Measurements from ENCODE around the gene HJURP. TPM values are rescaled to one million over a fixed set of nuclear protein-coding genes. Genes with fewer than 3 reads are reported as not detected.
A peak's percentile ranks its signal among the peaks of the same experiment; 100 is the strongest.

Gene HJURP
- total RNA-seq, 1 donor from 2014 or later = 23.1 TPM

DNA sequence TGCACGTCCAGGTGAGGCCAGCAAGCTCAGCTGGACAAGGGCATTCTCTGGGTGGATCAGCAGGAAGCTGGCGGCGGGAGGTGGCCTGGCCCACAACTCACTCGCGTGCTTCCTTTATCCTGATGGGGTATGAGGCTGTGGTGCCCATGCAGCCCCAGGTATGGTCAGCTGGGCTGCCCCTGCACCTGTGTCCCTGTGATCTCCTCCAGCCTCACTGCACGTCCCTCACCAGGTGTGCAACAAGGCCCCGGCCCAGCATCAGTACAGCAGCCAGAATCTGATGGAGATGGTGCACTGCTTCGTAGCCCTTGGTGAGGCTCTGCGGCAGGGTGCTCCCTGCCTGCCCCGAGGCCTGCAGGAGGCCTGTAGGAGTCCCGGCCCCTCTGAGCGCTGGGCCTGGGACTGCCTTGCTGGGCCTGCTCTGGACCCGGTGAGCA, 58.6 kb downstream of the HJURP start:
- peak; percentile 6 for DNase-seq (ENCODE audit: low spot score, unreplicated experiment)
- no peak overlapping the region for H3K4me3 Mint-ChIP-seq (ENCODE audit: low read depth)

DNA sequence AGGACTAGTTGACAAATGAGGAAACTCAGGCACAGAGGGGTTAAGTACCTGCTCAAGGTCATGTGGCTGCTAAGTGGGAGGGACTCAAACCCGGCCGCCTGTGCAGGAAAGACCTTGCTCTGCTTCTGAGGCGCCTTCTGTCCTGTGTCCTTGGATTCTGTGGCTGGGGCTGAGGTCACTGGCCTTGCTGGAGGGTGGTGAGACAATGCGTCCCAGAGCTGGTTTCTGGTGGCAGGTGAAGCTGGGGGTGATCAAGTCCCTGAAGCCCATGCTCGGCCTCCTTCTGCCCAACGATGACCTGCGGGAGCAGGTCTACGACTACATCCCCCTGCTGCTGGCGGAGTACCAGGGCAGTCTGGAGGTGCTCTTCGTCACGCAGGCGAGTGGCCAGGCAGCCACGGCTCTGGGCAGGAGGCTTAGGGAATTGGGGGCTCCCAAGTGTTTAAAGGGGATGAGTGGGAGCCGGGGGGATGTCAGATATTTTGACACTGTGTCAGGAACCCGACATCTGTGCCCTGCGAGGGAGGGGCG, 60.1 kb downstream of the HJURP start:
- Mint-ChIP-seq H3K4me1 (ENCODE audit: low read depth) (no peaks in the 10 kb centered on the region), H3K27me3 (peaks cover 14% of the 10 kb centered on the region), H3K36me3 (ENCODE audit: insufficient read depth) (no peaks in the 10 kb centered on the region), H3K9me3 (ENCODE audit: low read depth) (no peaks in the 10 kb centered on the region), H3K27ac (no peak overlapping the region), H3K4me3 (ENCODE audit: low read depth) (no peak overlapping the region)
- no peak for DNase-seq (ENCODE audit: low spot score, unreplicated experiment)
- no peak for TF ChIP-seq CTCF (IDR thresholded peaks at IDR 0.05; ENCODE audit: unreplicated experiment)

More for the DNA sequence above, 58.6 kb downstream of the HJURP start:
- Mint-ChIP-seq H3K36me3 (ENCODE audit: insufficient read depth) (no peaks in the 10 kb centered on the region), H3K4me1 (ENCODE audit: low read depth) (no peaks in the 10 kb centered on the region), H3K27me3 (peaks cover 17% of the 10 kb centered on the region), H3K27ac (no peak overlapping the region), H3K9me3 (ENCODE audit: low read depth) (peaks cover 5% of the 10 kb centered on the region)
- no peak for TF ChIP-seq CTCF (IDR thresholded peaks at IDR 0.05; ENCODE audit: unreplicated experiment)

- Mint-ChIP-seq H3K27me3 (peaks cover 11% of the 10 kb centered on the region), H3K36me3 (ENCODE audit: insufficient read depth) (no peaks in the 10 kb centered on the region), H3K4me3 (ENCODE audit: low read depth) (no peak overlapping the region), H3K9me3 (ENCODE audit: low read depth) (no peaks in the 10 kb centered on the region), H3K27ac (no peak overlapping the region), H3K4me1 (ENCODE audit: low read depth) (no peaks in the 10 kb centered on the region)
- TF ChIP-seq CTCF (IDR thresholded peaks at IDR 0.05; ENCODE audit: unreplicated experiment) = no peak
- DNase-seq (ENCODE audit: low spot score, unreplicated experiment) = no peak
These were observed 60.7 kb downstream of the HJURP start for GRCh38 chr2:233793465-233794127.

GRCh38 chr2:233792720-233793119, 61.6 kb downstream of the HJURP start:
- Mint-ChIP-seq H3K27me3 (peaks cover 11% of the 10 kb centered on the region), H3K4me3 (ENCODE audit: low read depth) (no peak overlapping the region), H3K36me3 (ENCODE audit: insufficient read depth) (no peaks in the 10 kb centered on the region), H3K27ac (no peak overlapping the region), H3K9me3 (ENCODE audit: low read depth) (no peaks in the 10 kb centered on the region), H3K4me1 (ENCODE audit: low read depth) (no peaks in the 10 kb centered on the region)
- TF ChIP-seq CTCF (IDR thresholded peaks at IDR 0.05; ENCODE audit: unreplicated experiment) = no peak
- DNase-seq (ENCODE audit: low spot score, unreplicated experiment) = no peak

GRCh38 chr2:233791883-233792329, 62.4 kb downstream of the HJURP start:
- Mint-ChIP-seq H3K27me3 (peaks cover 11% of the 10 kb centered on the region), H3K4me3 (ENCODE audit: low read depth) (no peak overlapping the region), H3K36me3 (ENCODE audit: insufficient read depth) (no peaks in the 10 kb centered on the region), H3K4me1 (ENCODE audit: low read depth) (no peaks in the 10 kb centered on the region), H3K27ac (no peak overlapping the region), H3K9me3 (ENCODE audit: low read depth) (no peaks in the 10 kb centered on the region)
- DNase-seq (ENCODE audit: low spot score, unreplicated experiment) = no peak
- TF ChIP-seq CTCF (IDR thresholded peaks at IDR 0.05; ENCODE audit: unreplicated experiment) = no peak

Measured in progenitor cell of endocrine pancreas (in vitro differentiated cells).